ENCODE results near the gene MSL1.

DNA sequence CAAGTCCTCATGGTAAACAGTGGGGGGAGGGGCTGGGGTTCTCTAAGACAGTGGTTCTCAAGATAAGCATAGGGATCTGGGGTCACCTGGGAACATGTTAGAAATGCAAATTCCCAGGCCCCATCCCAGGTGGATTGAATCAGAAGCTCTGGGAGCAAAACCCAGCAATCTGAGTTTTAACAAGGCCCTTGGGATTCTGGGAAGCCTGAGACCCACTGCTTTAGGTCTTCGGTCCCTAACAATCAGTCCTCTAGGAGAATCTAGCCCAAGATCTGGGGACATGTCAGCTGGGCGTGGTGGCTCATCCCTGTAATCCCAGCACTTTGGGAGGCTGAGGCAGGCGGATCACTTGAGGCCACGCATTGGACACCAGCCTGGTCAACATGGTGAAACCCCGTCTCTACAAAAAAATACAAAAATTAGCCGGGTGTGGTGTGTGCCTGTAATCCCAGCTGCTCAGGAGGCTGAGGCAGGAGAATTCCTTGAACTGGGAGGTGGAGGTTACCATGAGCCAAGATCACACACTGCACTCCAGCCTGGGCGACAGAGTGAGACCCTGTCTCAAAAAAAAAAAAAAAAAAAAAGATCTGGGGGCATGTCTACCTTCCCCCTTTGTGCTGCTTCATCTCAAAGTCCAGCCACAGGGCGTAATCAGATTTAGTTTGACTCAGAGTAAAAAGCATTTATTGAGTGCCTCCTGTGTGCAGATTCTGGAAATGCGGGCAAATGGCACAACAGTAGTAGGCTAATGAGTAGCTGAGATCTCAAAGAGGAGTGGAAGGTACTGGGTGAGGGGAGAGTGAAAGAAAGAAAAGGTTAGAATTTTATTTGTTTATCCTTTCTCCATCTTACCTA is 12.6 kb upstream of the MSL1 start:
- TF ChIP-seq, protein P1, sequence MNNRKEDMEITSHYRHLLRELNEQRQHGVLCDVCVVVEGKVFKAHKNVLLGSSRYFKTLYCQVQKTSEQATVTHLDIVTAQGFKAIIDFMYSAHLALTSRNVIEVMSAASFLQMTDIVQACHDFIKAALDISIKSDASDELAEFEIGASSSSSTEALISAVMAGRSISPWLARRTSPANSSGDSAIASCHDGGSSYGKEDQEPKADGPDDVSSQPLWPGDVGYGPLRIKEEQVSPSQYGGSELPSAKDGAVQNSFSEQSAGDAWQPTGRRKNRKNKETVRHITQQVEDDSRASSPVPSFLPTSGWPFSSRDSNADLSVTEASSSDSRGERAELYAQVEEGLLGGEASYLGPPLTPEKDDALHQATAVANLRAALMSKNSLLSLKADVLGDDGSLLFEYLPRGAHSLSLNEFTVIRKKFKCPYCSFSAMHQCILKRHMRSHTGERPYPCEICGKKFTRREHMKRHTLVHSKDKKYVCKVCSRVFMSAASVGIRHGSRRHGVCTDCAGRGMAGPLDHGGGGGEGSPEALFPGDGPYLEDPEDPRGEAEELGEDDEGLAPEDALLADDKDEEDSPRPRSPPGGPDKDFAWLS (CRISPR knock-in tag; IDR thresholded peaks at IDR 0.05; ENCODE audit: borderline replicate concordance), result no peak
- no peak for TF ChIP-seq MTF1 (CRISPR knock-in tag; IDR thresholded peaks at IDR 0.05)
- no peak for TF ChIP-seq NCOA2 (CRISPR knock-in tag; IDR thresholded peaks at IDR 0.05)
- TF ChIP-seq ZBTB38 (CRISPR knock-in tag; IDR thresholded peaks at IDR 0.05), result no peak
- TF ChIP-seq ZKSCAN1 (IDR thresholded peaks at IDR 0.05; ENCODE audit: low read length), result no peak
- TF ChIP-seq, protein P2, sequence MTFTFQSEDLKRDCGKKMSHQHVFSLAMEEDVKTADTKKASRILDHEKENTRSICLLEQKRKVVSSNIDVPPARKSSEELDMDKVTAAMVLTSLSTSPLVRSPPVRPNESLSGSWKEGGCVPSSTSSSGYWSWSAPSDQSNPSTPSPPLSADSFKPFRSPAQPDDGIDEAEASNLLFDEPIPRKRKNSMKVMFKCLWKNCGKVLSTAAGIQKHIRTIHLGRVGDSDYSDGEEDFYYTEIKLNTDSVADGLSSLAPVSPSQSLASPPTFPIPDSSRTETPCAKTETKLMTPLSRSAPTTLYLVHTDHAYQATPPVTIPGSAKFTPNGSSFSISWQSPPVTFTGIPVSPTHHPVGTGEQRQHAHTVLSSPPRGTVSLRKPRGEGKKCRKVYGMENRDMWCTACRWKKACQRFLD (CRISPR knock-in tag; IDR thresholded peaks at IDR 0.05; ENCODE audit: borderline replicate concordance), result no peak
